T-helper 22 cell (primary cell): ENCODE data around the gene CNTNAP2.

ENCODE experiments used
- DNase-seq: peaks from one replicate; pipeline ENCODE4 v3.0.0-alpha.2; 2020; ENCODE audit warnings: low read depth

The CNTNAP2 gene

DNA sequence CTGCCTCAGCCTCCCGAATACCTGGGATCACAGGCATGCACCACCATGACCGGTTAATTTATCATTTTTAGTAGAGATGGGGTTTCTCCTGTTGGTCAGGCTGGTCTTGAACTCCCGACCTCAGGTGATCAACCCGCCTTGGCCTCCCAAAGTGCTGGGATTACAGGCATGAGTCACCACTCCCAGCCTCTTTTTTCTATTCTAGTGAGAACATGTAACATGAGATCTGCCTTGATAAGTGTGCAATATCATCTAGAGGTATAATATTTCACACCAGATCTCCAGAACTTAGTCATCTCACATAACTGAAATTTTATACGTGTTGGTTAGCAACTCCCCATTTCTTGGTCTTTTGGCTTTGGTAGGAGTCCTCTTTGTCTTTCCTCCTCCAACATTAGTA lies 656.9 kb downstream of the CNTNAP2 start:
- no peak for DNase-seq

DNA sequence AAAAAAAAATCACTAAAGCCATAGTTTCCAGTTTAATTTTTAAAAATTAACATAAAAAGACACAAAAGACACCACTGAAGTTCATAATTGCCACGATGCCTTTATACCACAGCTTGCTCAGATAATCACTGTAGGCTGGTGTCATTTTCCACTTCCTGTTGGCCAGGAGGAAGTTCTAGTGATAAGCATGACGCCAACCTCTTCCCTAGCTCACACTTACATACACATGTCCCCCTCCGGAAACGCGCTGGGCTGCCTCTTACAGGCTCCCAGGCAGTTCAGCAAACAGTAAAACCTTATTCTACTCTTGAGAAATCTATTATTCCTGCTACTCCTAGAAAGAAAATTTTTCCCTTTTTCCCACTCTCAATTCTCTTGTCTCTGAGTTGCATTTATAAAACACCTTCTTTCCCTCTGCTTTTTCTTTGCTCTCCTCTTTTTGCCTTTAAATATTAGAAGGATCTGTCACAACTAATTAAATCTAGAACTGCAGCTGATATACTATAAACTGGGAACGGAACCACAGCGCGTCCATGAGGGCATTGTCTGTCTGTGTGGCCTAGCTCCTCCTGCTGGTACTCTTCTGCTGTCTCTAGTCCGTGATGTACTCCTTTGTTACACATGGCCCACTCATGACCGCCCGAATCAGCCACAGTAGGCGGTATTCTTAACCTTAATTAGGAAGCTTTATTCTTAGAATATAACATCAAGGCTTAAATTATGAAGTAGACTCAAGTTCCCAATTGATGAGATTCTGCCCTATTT lies 664.9 kb downstream of the CNTNAP2 start:
- DNase-seq: no peak

- no peak for DNase-seq
Measured at GRCh38 chr7:146787266-146787665, 670.7 kb downstream of the CNTNAP2 start.

- DNase-seq: no peak
Measured at GRCh38 chr7:146788008-146788407, 671.4 kb downstream of the CNTNAP2 start.

DNA sequence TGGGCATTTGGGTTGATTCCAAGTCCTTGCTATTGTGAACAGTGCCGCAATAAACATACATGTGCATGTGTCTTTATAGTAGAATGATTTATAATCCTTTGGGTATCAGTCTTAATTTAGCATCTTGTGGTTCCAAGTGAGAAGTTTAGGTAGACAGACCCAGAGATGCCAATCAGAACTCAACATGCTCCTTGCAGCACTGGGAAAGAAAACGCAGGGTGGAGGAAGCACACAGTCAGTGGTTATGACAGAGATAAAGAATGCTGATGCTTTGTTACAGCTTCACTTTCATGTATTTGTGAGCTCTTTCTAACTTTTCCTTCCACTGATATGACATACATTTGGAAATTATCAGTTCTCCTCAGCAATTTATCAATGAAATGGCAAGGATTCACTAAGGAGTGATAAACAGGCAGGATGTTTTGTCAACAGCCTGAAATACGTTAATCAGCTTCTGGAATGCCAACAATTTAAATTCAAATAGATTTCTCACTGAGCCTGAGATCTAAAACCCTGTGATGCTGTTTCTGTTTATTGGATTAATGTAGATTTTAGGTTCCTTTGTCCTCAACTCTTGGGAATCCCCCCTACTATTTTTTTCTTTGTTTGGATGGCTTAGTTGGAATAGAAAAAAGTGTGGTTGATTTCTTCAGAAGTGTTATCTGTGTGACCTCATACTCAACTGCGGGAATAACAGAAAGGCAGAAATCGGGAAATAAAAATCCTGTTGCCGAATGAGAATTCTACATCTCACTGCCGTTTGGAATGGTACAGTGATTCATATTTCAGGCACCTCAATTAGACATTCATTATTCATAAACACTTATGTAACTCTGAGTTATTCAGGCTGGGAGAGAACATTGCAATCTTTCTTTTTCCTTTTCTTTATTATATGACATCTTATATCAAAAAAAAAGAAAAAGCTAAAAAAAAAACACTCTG lies 675.0 kb downstream of the CNTNAP2 start:
- DNase-seq: no peak

DNA sequence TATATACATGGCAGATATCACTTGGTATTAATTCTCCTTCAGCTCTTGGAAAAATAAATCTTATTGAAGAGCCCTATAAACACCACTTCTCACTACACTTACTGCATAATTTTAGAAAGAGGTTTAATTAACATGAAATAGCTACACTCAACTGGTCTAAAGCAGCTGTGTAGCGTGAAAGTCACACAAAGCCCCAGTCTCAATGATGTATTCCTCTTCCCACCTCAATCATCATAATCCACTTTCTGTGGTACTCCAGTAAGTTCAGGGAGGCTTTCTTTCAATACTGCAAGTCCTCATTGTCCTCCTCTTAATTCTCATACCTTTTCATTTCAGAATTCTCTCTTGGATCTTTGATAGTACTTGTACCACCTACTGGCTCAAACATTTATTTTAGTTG lies 688.0 kb downstream of the CNTNAP2 start:
- DNase-seq: no peak

GRCh38 chr7:146805082-146805481 lies 688.5 kb downstream of the CNTNAP2 start:
- DNase-seq: no peak

GRCh38 chr7:146826329-146826728 lies 709.7 kb downstream of the CNTNAP2 start:
- DNase-seq: no peak

- no peak for DNase-seq
Measured at GRCh38 chr7:146830686-146831085, 714.1 kb downstream of the CNTNAP2 start.

DNA sequence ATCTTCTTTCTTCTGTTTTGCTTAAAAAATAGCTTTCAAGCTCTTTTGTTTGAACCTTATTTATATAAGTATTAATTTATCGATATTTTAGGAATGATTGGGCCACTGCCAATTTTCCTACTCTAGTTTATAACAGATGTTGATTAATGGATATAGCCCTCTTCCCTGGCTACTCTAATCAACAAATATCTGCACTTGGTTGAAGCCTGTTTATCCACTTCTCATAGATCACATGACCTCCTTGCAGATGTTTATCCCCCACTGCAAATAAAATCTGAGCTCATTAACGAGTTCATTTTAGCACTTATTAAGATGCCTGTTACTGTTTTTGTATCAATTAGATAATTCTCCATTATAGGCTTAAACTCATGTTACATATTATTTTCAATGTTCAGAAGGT lies 715.3 kb downstream of the CNTNAP2 start:
- DNase-seq: no peak

DNA sequence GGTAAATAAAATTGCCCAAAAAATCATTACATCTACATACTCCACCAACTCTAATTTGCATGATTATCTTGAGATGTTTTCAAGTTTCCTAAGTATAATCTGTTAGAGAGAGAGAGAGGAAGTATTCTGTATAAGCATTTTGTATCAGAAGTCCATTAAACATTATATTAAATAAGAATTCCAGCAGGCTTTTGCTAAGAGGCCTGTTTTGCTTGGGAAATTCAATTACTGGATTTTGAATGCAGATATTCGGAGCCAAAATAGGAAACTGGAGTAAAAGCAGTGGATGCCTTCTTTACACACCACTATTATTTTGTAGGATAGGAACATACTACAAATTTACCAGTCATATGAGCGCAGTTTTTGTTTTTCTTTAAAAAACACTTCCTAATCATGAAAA lies 727.8 kb downstream of the CNTNAP2 start:
- no peak for DNase-seq

- DNase-seq: no peak
Measured at GRCh38 chr7:146858690-146859089, 742.1 kb downstream of the CNTNAP2 start.

DNA sequence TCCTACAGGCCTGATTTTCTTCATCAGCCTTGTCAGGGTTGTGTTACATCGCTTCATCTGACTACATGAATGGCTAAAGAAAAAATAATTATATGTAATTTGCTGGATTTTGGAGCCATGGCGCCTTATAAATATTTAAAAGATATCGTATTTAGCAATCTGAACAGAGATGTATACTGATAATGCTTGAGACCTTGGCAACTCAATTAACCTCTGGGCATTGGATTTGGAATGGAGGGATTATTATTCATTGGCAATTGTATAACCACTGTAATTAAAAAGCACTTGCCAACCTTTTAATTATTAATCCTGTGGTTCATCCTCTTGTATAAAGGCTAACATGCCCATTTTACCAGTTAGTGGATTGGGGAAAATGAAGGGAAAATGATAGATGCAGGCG lies 745.1 kb downstream of the CNTNAP2 start:
- DNase-seq: no peak

- DNase-seq: no peak
Measured at GRCh38 chr7:146862415-146862814, 745.8 kb downstream of the CNTNAP2 start.

- DNase-seq: no peak
Measured at GRCh38 chr7:146864644-146865043, 748.0 kb downstream of the CNTNAP2 start.

DNA sequence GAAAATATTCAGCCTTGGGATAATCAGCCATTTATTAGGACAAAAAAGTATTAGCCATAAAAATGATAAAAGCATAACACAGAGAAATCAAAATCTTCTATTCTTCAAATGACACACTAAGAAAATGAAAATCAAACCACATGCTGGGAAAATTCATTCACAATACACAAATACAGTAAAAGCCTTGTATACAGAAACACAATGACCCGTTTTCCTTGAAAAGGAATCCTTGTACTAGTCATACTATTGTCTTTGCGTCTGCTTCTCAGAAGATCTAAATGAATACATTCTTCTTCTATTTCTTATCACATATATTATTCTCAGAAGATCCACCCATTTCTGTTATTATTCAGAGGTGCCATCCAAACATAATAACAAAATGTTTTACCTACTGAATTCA lies 749.1 kb downstream of the CNTNAP2 start:
- DNase-seq: no peak

DNA sequence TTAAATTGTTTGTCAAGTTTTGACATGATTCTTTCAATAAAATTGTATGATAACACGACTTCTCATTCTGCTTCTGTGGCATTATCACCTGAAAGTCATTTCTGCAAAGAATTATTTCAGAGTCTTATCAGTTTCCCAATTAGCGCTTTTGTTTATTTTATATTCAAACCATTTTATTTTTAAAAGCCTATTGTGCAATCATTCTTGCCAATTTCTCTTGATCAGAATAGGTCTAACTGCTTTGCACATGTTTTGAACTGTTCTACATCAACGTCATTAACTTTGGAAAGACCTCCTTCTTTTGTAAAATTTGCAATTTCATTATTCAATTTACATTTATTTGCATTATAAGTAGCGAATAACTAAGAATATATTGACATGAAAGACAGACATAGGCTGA lies 758.1 kb downstream of the CNTNAP2 start:
- DNase-seq: no peak

DNA sequence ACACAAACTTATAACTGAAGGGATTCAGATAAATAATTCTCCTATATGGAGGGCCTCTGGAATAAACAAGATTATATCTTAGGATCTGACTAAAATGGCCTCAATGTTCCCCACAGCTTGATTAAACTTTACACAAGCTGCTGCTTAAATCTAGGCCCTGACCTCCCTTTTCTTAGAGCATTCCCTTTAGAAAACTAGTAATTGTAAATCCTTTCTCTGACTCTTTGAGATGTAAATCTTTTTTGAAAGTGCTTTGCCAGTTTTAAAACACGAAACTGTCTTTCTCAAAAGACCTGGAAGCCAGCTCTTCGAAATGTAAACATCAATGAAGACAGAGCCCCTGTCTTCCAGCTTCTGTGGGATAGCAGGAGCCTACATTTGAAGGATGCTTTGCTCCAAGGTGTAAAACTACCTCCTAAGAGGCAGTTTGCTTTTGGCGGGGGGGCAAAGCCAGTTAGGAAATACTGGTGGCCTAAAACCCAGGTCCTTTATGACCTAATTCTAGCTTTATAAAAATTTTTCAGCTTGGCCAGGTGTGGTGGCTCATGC lies 758.7 kb downstream of the CNTNAP2 start:
- DNase-seq: no peak

GRCh38 chr7:146875981-146876380 lies 759.4 kb downstream of the CNTNAP2 start:
- no peak for DNase-seq

DNA sequence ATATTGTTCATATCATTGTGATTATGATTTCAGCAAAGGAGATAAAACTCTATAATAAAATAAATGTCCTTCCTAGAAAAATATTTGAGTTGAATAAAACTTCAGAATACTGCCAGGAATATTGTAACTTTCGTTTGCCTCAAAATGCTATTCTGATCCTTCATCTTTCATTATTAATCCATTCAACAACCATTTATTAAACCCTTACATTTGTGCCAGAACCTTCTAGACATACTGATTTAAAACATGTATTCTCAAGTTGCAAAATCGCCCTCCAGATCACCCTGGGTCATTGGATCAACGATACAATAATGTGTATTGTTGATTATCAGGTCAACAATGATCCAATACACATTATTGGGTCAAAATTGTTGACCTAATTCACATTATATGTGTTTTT lies 759.8 kb downstream of the CNTNAP2 start:
- DNase-seq: no peak

GRCh38 chr7:146878901-146879300 lies 762.3 kb downstream of the CNTNAP2 start:
- no peak for DNase-seq

DNA sequence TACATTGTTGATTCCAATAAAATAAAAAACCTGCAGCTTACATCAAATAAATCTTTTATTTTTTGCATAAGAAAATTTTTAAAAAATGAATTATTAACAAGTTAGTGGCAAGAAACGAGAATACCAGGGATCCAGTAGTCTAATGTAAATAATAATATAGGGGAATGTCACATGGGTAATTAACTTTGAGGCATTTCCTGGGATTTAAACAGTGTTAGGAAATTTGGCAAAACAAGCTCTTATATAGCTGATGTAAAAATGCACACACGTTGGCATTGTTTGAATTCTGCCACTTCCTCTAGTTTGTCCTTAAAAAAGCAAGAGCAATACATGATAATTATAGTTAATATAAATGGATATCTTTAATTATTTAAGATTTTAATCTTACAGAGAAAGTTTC lies 768.6 kb downstream of the CNTNAP2 start:
- DNase-seq: no peak
